MCF 10A (cell line): ENCODE results near the gene PARD6A. TPM values are rescaled to one million over a fixed set of nuclear protein-coding genes. Genes with fewer than 3 reads are reported as not detected.

Experiments used
- Bru-seq: library from RNA; stranded (reverse); fragments of 400-500 nt; gene quantifications from one replicate; lab custom pipeline; 2021; lab: Mats Ljungman, UMichigan
- BruChase-seq, 2 experiments: library from RNA; stranded (reverse); fragments of 400-500 nt; gene quantifications; one replicate each; lab custom pipeline; 2021; lab: Mats Ljungman, UMichigan
- BruUV-seq: library from RNA; stranded (reverse); fragments of 400-500 nt; replicated peaks from 2 replicates; lab custom pipeline; 2021; lab: Mats Ljungman, UMichigan
- CTCF ChIA-PET: fragments of 300-600 bp; sonication (Branson Sonifier 250); formaldehyde crosslinking; extraction: SDS; loops from one replicate; lab custom pipeline; 2021; ENCODE audit warnings: antibody characterized with exemption, inconsistent platforms; lab: Yijun Ruan, JAX
- POLR2A ChIA-PET: fragments of 300-600, 350-650 bp; sonication (Branson Sonifier 250); formaldehyde crosslinking; extraction: SDS; loops from one replicate; lab custom pipeline; 2020; ENCODE audit warnings: antibody characterized with exemption, inconsistent platforms; lab: Yijun Ruan, JAX
- DNase-seq: peaks from one replicate; pipeline ENCODE4 v3.0.0-alpha.2; 2018; ENCODE audit not compliant: unreplicated experiment
- H3K27ac Mint-ChIP-seq: one replicate; pipeline ENCODE4 v1.8.0; 2022; ENCODE audit warnings: mild to moderate bottlenecking, low read depth, mixed read lengths; ENCODE audit not compliant: unreplicated experiment
- H3K27me3 Mint-ChIP-seq: one replicate; pipeline ENCODE4 v1.8.0; 2022; ENCODE audit warnings: mixed read lengths; ENCODE audit not compliant: insufficient read depth, unreplicated experiment
- H3K36me3 Mint-ChIP-seq: one replicate; pipeline ENCODE4 v1.8.0; 2022; ENCODE audit warnings: mild to moderate bottlenecking, moderate library complexity, mixed read lengths; ENCODE audit not compliant: insufficient read depth, unreplicated experiment
- H3K4me1 Mint-ChIP-seq: one replicate; pipeline ENCODE4 v1.8.0; 2022; ENCODE audit warnings: mixed read lengths; ENCODE audit not compliant: insufficient read depth, unreplicated experiment
- H3K4me3 Mint-ChIP-seq: one replicate; pipeline ENCODE4 v1.8.0; 2022; ENCODE audit warnings: mild to moderate bottlenecking, moderate library complexity, mixed read lengths; ENCODE audit not compliant: unreplicated experiment
- H3K9me3 Mint-ChIP-seq: one replicate; pipeline ENCODE4 v1.8.0; 2022; ENCODE audit warnings: mixed read lengths; ENCODE audit not compliant: unreplicated experiment
- intact Hi-C: fragments of 100-400 bp; cut with micrococcal nuclease; formaldehyde crosslinking; loops from 2 replicates; pipeline ENCODE4 v1.14.1; 2022
- long read RNA-seq: library from polyadenylated mRNA; stranded (forward); transcript quantifications from one replicate; pipeline ENCODE4 v2.0.0, GENCODE V29; 2022
- total RNA-seq: library from RNA; stranded (reverse); gene quantifications from 2 replicates; pipeline ENCODE4 v1.2.3, GENCODE V29; 2022
- TF ChIP-seq, protein P1 (sequence below): fragments of 200-600 bp; IDR thresholded peaks from one replicate; pipeline ENCODE4 v1.8.0; 2022; ENCODE audit warnings: antibody characterized with exemption, mild to moderate bottlenecking; ENCODE audit not compliant: unreplicated experiment

Gene PARD6A, protein sequence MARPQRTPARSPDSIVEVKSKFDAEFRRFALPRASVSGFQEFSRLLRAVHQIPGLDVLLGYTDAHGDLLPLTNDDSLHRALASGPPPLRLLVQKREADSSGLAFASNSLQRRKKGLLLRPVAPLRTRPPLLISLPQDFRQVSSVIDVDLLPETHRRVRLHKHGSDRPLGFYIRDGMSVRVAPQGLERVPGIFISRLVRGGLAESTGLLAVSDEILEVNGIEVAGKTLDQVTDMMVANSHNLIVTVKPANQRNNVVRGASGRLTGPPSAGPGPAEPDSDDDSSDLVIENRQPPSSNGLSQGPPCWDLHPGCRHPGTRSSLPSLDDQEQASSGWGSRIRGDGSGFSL
- total RNA-seq (3.2 and 4.5 TPM in 2 replicates), Bru-seq, nascent RNA (percentile 19 among the genes with signal in this experiment), BruChase-seq, experiment 1, labeled RNA remaining after a 6-hour chase (percentile 47 among the genes with signal in this experiment), BruChase-seq, experiment 2, labeled RNA remaining after a 2-hour chase (not detected)
- long read RNA-seq, transcript PARD6A-202 (3 exons, 1,260 nt): major isoform, 9 of 13 reads
- long read RNA-seq, partial matches to known transcripts: 0 of 13 reads
- long read RNA-seq, other reads (novel, unspliced or antisense): 1 of 13 reads

DNA sequence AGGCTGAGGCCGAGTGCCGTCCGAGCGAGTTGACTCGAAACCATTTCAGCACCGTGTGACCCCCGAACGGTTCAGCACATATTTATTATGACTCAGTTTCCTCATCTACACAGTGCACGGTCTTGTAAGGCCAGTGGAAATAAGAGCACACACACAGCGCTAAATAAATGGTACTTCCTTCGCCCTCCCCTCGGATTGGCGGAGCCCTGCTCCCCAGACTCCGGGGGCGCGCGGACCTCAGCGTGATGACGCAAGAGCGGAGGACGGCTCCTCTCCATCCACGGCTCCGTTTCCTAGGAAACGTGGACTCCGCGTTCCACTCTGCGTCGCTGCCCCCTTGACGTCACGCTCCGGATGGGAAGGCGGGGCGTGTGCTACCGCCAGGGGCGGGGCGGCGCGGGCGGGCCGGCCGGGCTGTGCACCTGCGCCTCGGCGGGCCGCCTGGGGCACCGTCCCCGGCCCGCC, at the start of gene PARD6A:
Gene PARD6A (plus strand): TSS at position 397 of the 465 bp plus-strand sequence. CDS start 79 bp downstream, outside the sequence.
- intact Hi-C loops: loop anchor here (2.0 kb wide), 1 partner anchor 140 kb away; no protein-coding TSS in a partner anchor
- peak; percentile 94 for DNase-seq
- Mint-ChIP-seq H3K4me1 (peaks cover 6% of the 10 kb centered on the region), H3K27me3 (no peaks in the 10 kb centered on the region), H3K36me3 (no peaks in the 10 kb centered on the region), H3K27ac (peak within 1 kb of the TSS; percentile 97), H3K9me3 (no peaks in the 10 kb centered on the region), H3K4me3 (peak within 1 kb of the TSS; percentile 86)
- POLR2A ChIA-PET: interaction anchor here (0.8 to 2.2 kb wide), 17 partner anchors 10 to 275 kb away, joined by 3 to 23 read pairs (median 4); partner anchors contain the start of genes CENPT, CTCF, GFOD2 and NUTF2
- BruUV-seq: no TSS peak
- CTCF ChIA-PET: interaction anchor here (0.6 to 2.4 kb wide), 5 partner anchors 12 to 158 kb away, joined by 3 to 12 read pairs (median 5); partner anchors contain the start of gene CTCF
- TF ChIP-seq, protein P1, sequence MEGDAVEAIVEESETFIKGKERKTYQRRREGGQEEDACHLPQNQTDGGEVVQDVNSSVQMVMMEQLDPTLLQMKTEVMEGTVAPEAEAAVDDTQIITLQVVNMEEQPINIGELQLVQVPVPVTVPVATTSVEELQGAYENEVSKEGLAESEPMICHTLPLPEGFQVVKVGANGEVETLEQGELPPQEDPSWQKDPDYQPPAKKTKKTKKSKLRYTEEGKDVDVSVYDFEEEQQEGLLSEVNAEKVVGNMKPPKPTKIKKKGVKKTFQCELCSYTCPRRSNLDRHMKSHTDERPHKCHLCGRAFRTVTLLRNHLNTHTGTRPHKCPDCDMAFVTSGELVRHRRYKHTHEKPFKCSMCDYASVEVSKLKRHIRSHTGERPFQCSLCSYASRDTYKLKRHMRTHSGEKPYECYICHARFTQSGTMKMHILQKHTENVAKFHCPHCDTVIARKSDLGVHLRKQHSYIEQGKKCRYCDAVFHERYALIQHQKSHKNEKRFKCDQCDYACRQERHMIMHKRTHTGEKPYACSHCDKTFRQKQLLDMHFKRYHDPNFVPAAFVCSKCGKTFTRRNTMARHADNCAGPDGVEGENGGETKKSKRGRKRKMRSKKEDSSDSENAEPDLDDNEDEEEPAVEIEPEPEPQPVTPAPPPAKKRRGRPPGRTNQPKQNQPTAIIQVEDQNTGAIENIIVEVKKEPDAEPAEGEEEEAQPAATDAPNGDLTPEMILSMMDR: no peak

DNA sequence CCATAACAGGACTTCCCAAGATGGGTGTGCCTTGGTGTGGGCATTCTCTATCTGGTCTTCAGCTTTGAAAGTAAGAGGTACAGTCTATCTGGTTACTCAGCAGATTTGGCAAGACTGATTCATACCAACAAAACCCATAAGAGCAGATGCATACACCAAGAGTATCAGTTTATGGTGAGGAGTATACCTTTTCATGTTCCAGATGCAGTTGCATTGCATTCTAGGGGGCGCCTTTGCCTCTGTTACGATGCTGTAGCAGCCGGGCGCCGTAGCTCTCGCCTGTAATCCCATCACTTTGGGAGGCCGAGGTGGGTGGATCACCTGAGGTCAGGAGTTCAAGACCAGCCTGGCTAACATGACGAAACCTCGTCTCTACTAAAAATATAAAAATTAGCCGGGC, 47.0 kb upstream of the PARD6A start:
- H3K9me3 Mint-ChIP-seq: no peaks in the 10 kb centered on the region
- DNase-seq: peak; percentile 6
- H3K36me3 Mint-ChIP-seq: peaks cover 67% of the 10 kb centered on the region
- H3K27ac Mint-ChIP-seq: no peak overlapping the region
- TF ChIP-seq, protein P1: no peak
- H3K4me3 Mint-ChIP-seq: no peak overlapping the region
- CTCF ChIA-PET: interaction anchor here (0.8 to 1.0 kb wide), 2 partner anchors 14 to 25 kb away, joined by 3 to 4 read pairs; no protein-coding TSS in a partner anchor
- POLR2A ChIA-PET: interaction anchor here (1.0 kb wide), 1 partner anchor 52 kb away, joined by 4 read pairs; the partner anchor contains the start of gene CTCF
- no peaks in the 10 kb centered on the region for H3K4me1 Mint-ChIP-seq
- BruUV-seq: no TSS peak
- no peaks in the 10 kb centered on the region for H3K27me3 Mint-ChIP-seq
- intact Hi-C loops: no loop called here

DNA sequence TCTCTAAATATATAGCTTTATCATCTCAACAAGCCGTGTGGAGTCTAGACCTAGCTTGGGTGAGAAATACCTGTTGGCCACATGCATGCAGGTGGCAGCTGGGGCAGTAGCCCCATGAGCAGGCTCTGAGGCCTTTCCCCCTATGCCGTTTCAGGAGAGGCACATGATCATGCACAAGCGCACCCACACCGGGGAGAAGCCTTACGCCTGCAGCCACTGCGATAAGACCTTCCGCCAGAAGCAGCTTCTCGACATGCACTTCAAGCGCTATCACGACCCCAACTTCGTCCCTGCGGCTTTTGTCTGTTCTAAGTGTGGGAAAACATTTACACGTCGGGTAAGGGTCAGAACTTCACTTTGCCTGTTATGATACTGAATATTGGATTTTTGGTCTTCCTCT, 32.5 kb upstream of the PARD6A start:
- no TSS peak for BruUV-seq
- POLR2A ChIA-PET: interaction anchor here (0.7 kb wide), 1 partner anchor 77 kb away, joined by 4 read pairs; no protein-coding TSS in a partner anchor

More for the DNA sequence above, 32.5 kb upstream of the PARD6A start:
- Mint-ChIP-seq H3K27me3 (no peaks in the 10 kb centered on the region), H3K4me3 (no peak overlapping the region), H3K4me1 (no peaks in the 10 kb centered on the region), H3K36me3 (peaks cover 71% of the 10 kb centered on the region), H3K27ac (no peak overlapping the region), H3K9me3 (no peaks in the 10 kb centered on the region)
- intact Hi-C loops: no loop called here
- no peak for DNase-seq
- TF ChIP-seq, protein P1: no peak
- CTCF ChIA-PET: interaction anchor here (1.1 to 2.1 kb wide), 2 partner anchors 10 to 81 kb away, joined by 3 to 8 read pairs; no protein-coding TSS in a partner anchor
